Breast epithelium (tissue), 4 donors: Measurements from ENCODE around the gene GDF10. TPM values are rescaled to one million over a fixed set of nuclear protein-coding genes. Genes with fewer than 3 reads are reported as not detected.

Experiments
- DNase-seq, 2 donors: peaks; one replicate each; pipeline ENCODE4 v3.0.0-alpha.2; 2019; ENCODE audit warnings: low spot score in 2 of 2
- H3K27ac ChIP-seq, 2 donors: fragments of 200-600 bp; sonication (generic) in 1 of 2; one replicate each; pipeline ENCODE4 v1.5.1; 2016 to 2019; ENCODE audit warnings: mild to moderate bottlenecking in 1 of 2
- H3K27me3 ChIP-seq, 2 donors: fragments of 200-600 bp; sonication (generic) in 1 of 2; one replicate each; pipeline versions ENCODE4 v1.5.1 to v1.6.0; 2017 to 2019; ENCODE audit warnings: control low read depth in 1 of 2, mild to moderate bottlenecking in 1 of 2
- H3K36me3 ChIP-seq: fragments of 200-600 bp; one replicate; pipeline ENCODE4 v1.5.1; 2019
- H3K4me1 ChIP-seq, 2 donors: fragments of 200-600 bp; sonication (generic); one replicate each; pipeline ENCODE4 v1.5.1; 2016 to 2019; ENCODE audit warnings: control low read depth in 1 of 2
- H3K4me3 ChIP-seq, 3 donors: fragments of 200-600 bp; sonication (generic); 1 replicate in 2 of 3; 2 replicates in 1 of 3; pipeline ENCODE4 v1.5.1; 2016 to 2019; ENCODE audit warnings: mild to moderate bottlenecking in 3 of 3, moderate library complexity in 2 of 3
- H3K9me3 ChIP-seq, 2 donors: fragments of 200-600 bp; sonication (generic) in 1 of 2; one replicate each; pipeline ENCODE4 v1.5.1; 2016 to 2019; ENCODE audit warnings: control low read depth in 1 of 2
- POLR2A ChIP-seq: fragments of 450-650 bp; IDR thresholded peaks from one replicate; pipeline ENCODE4 v1.6.1; 2016; ENCODE audit warnings: antibody characterized with exemption, mild to moderate bottlenecking, moderate library complexity
- POLR2AphosphoS5 ChIP-seq, 3 donors: sonication (generic); formaldehyde crosslinking; IDR thresholded peaks; one replicate each; pipeline ENCODE4 v1.6.1; 2017; ENCODE audit warnings: antibody characterized with exemption in 3 of 3
- intact Hi-C: fragments of 100-400 bp; cut with DNase I; formaldehyde crosslinking; loops from one replicate; pipeline ENCODE4 v1.15.1; 2023; ENCODE audit warnings: low total_unique reads
- total RNA-seq, 3 donors: library from RNA; depleted of rRNA; stranded (reverse); fragments of >200 nt; gene quantifications; one replicate each; pipeline ENCODE4 v1.1.0, GENCODE V29; 2016
- TF ChIP-seq, protein P1 (sequence below), 3 donors: fragments of 450-650 bp; IDR thresholded peaks; one replicate each; pipeline ENCODE4 v1.5.1; 2016 to 2017; ENCODE audit warnings: antibody characterized with exemption in 3 of 3, mild to moderate bottlenecking in 3 of 3, moderate library complexity in 3 of 3

GDF10 gene
- total RNA-seq, 3 donors from 2014 or later: 2.0 to 12.3 (median 2.0) TPM

DNA sequence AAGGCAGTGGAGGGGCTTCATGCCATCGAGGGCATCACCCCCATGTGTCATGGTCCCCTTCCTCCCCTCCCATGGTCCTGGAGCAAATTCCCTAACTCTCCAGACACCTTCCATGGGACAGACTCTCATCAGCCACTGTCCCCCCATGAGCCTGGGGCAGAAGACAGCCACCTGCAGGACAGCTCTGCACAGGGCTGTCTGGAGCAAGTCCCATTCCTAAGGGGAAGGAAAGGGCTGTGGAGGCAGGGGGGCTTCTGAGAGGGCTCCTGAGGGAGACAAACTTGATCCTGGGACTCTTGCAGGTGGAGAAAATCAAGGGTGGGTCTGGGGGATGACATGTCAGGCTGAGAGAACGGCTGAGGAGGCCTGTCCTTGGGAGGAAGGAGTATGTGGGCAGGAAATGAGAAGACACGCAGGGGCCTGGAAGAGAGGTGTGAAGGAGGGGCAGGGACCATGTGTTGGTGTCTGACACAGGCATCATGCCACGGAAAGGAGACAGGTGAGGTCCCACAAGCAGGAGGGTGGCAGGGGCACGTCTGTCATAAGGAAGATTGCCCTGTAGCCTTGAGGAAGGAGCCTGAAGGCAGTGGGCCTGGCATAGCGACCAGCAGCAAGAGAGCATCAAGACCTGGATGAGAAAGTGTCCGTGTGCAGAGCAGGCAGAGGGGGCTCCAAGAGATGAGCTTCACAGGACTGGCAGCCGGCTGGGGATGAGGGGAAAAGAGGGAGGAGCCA is 14.4 kb upstream of the GDF10 start:
- no peaks in the 10 kb centered on the region for H3K9me3 ChIP-seq
- no peaks in the 10 kb centered on the region for H3K4me1 ChIP-seq
- no peak overlapping the region for H3K4me3 ChIP-seq
- H3K36me3 ChIP-seq: no peaks in the 10 kb centered on the region
- no peak for TF ChIP-seq POLR2A
- no peak for TF ChIP-seq POLR2AphosphoS5 (IDR thresholded peaks at IDR 0.05)
- TF ChIP-seq, protein P1, sequence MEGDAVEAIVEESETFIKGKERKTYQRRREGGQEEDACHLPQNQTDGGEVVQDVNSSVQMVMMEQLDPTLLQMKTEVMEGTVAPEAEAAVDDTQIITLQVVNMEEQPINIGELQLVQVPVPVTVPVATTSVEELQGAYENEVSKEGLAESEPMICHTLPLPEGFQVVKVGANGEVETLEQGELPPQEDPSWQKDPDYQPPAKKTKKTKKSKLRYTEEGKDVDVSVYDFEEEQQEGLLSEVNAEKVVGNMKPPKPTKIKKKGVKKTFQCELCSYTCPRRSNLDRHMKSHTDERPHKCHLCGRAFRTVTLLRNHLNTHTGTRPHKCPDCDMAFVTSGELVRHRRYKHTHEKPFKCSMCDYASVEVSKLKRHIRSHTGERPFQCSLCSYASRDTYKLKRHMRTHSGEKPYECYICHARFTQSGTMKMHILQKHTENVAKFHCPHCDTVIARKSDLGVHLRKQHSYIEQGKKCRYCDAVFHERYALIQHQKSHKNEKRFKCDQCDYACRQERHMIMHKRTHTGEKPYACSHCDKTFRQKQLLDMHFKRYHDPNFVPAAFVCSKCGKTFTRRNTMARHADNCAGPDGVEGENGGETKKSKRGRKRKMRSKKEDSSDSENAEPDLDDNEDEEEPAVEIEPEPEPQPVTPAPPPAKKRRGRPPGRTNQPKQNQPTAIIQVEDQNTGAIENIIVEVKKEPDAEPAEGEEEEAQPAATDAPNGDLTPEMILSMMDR (IDR thresholded peaks at IDR 0.05): no peak
- no peak for DNase-seq
- no peak overlapping the region for H3K27ac ChIP-seq
- H3K27me3 ChIP-seq: no peaks in the 10 kb centered on the region
- intact Hi-C loops: no loop called here

DNA sequence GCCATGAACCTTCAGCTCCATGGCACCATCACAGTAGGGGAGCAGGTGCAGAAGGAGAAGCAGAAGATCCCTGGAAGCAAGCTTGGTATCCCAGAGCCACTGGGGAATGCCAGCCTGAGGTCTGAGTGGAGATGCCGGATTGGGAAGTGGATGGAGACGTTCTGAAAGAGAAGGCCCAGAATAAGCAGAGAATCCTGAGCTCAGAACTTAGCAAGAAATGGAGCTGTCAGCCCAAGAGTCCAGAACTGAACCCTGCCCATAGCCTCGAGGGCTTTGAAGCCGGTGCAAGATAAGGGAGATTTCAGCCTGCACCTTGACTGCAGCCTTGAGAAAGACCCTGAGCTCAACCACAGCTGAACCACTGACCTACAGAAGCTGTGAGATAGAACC is 13.9 kb upstream of the GDF10 start:
- Histone ChIP-seq H3K4me3 (no peak overlapping the region), H3K27ac (no peak overlapping the region), H3K36me3 (no peaks in the 10 kb centered on the region), H3K27me3 (no peaks in the 10 kb centered on the region), H3K4me1 (no peaks in the 10 kb centered on the region), H3K9me3 (no peaks in the 10 kb centered on the region)
- intact Hi-C loops: no loop called here
- no peak for DNase-seq
- TF ChIP-seq POLR2AphosphoS5 (IDR thresholded peaks at IDR 0.05) (no peak), POLR2A (no peak)
- TF ChIP-seq, protein P1 (IDR thresholded peaks at IDR 0.05): no peak

DNA sequence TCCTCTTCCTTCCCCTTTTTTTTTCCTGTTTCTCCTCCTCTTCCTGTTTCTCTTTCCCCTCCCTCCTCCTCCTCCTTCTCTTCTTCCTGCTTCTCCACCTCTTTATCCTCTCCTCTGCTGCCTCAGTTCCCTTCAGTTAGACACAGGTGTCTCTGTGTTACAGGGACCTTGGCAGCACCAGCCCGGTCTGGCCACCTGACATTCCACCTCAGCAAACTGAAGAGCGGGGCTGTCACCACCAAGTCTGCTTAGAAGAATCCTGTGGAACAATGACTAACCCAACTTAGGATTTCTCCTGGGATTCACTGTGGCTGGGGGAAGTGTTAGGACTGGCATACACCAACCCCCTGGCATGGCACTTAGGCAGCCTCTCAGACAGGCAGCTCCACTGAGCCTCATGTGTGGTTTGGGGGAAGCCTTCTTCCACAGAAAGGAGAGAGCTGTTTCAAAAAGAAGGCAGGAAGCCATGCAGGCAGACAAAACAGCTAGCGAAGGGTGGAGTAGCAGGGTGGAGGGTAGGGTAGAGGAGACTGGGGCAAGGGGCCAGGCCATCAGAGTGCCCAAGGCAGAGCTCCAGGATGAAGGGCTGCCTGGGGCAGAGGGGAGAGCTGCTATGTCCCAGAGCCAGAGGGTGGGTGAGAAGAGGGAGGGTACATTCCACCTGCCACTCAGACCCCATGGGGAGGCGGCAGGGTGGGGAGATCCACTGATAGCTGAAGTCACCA is 13.2 kb upstream of the GDF10 start:
- no peaks in the 10 kb centered on the region for H3K9me3 ChIP-seq
- H3K36me3 ChIP-seq: no peaks in the 10 kb centered on the region
- no peak for DNase-seq
- no peaks in the 10 kb centered on the region for H3K27me3 ChIP-seq
- H3K4me3 ChIP-seq: no peak overlapping the region
- H3K27ac ChIP-seq: no peak overlapping the region
- TF ChIP-seq POLR2AphosphoS5 (IDR thresholded peaks at IDR 0.05): no peak
- no peak for TF ChIP-seq POLR2A
- TF ChIP-seq, protein P1 (IDR thresholded peaks at IDR 0.05): no peak
- H3K4me1 ChIP-seq: no peaks in the 10 kb centered on the region
- intact Hi-C loops: no loop called here

DNA sequence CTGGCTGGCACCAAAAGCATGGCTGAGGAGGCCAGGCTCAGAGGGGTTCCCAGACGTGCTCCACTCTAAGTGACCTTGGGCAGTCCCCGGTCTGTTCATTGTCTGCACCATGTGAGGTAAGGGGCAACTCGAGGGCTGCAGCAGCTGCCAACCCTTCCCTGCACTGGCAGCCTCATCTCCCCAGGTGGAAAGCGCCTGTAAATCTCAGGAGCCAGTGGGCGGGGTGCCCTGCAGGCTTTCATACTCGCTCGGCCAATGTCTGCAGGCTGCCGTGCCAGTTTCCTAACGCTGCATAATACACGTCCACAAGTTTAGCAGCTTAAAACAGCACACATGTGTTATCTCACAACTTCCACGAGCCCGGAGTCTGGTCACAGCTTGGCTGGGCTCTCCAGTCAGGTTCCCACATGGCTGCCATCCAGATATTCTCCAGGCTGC is 12.6 kb upstream of the GDF10 start:
- Histone ChIP-seq H3K36me3 (no peaks in the 10 kb centered on the region), H3K4me1 (no peaks in the 10 kb centered on the region), H3K4me3 (no peak overlapping the region), H3K27ac (no peak overlapping the region), H3K27me3 (no peaks in the 10 kb centered on the region), H3K9me3 (no peaks in the 10 kb centered on the region)
- no peak for DNase-seq
- intact Hi-C loops: no loop called here
- TF ChIP-seq, protein P1 (IDR thresholded peaks at IDR 0.05): no peak
- TF ChIP-seq POLR2AphosphoS5 (IDR thresholded peaks at IDR 0.05) (no peak), POLR2A (no peak)

DNA sequence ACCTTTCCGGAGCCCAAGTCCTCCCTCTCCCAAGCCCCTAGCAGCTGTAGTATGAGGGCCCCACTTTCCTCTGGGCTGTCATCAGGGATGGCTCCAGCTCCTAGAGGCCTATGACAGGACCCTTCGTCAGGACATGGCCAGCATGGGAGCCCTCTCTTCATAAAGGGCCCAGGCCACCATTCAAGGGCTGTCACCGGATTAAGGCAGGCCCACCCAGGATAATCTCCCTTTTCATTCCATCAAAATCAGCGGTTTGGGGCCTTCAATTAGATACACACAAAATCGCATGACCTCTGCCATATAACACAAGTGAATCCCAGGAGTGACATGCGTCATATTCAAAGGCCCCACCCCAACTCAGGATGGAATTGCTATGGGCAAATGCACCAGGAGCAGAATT is 12.2 kb upstream of the GDF10 start:
- no peak overlapping the region for H3K27ac ChIP-seq
- intact Hi-C loops: no loop called here
- H3K36me3 ChIP-seq: no peaks in the 10 kb centered on the region
- H3K4me3 ChIP-seq: no peak overlapping the region
- TF ChIP-seq POLR2A (no peak), POLR2AphosphoS5 (IDR thresholded peaks at IDR 0.05) (no peak)
- TF ChIP-seq, protein P1 (IDR thresholded peaks at IDR 0.05): no peak
- no peaks in the 10 kb centered on the region for H3K27me3 ChIP-seq
- H3K4me1 ChIP-seq: no peaks in the 10 kb centered on the region
- DNase-seq: no peak
- H3K9me3 ChIP-seq: no peaks in the 10 kb centered on the region
